ENCODE results near the gene ABCF1.
A peak's percentile ranks its signal among the peaks of the same experiment; 100 is the strongest.

ABCF1 gene

GRCh38 chr6:30626484-30627366 is 55.5 kb downstream of the ABCF1 start, which contains the start of gene ATAT1:
Gene ATAT1, plus strand, starts transcription at chr6:30626874.
- peak; percentile 87 for DNase-seq

DNA sequence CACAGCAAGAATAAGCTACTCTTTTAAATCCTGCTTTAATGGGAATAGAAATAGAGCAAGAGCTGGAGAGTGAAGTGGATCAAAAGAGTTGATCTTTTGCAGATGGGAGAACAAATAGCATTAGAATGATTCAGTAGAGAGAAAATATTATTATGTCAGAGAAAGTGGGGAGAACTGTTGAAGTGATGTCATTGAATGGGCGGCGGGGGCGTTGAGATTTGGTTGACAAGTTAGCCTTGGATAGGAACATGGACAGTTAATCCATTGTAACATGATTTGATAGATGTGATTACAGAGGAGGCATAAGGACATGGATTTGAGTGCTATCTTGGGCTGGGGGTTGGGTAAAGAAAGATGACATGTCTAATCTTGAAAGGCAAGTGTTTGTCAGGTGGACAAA is 64.6 kb downstream of the ABCF1 start:
- no peak for DNase-seq

DNA sequence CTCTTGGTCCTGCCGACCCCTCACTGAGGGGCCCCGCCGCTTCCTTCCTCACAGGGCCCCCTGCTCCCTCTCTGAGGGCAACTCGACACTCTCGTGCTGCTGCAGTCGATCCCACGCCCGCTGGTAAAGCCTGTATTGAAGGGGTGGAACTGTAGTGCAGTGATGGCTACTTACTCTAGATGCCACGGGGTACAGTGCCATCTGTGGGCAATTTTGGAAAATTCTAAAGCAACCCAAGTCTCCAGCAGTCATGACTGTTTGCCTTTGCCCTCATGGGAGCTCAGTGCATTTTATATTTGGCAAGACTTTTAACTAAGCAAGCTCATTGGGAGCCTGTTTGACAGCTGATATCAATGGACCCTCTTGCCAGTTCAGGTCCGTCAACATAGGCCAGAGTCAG is 69.2 kb downstream of the ABCF1 start:
- no peak for DNase-seq

DNA sequence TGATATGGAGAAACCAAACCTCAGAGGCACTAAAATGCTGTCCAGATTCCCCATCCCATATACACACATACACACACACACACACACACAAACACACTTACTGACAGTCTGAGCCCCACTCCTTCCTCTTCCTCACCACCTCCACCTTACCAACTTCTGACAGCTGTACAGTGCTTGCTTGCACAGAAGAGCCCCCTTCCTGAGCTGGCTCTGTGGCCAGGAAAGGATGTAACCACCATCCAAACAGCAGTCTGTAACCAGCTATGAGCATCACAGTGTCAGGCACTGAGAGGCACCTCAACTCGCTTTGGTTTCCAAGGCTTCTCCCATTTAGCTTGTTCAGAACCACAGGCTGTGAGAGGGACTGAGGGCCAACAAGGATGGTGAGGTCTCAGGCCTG is 69.8 kb downstream of the ABCF1 start:
- no peak for DNase-seq
